DOHH2 (cell line): ENCODE data around the gene CPLANE2.

ENCODE experiments used
- H3F3A ChIP-seq: fragments of 200-600 bp; sonication (generic), shearing (Covaris generic); 2 replicates; pipeline ENCODE4 v1.6.0; 2016; ENCODE audit warnings: antibody characterized with exemption, mild to moderate bottlenecking; ENCODE audit not compliant: control insufficient read depth, insufficient read depth
- H3K27ac ChIP-seq: fragments of 200-600 bp; sonication (generic); 2 replicates; pipeline ENCODE4 v1.5.1; 2014; ENCODE audit warnings: low read depth, mild to moderate bottlenecking, low read length, moderate library complexity
- H3K27me3 ChIP-seq: fragments of 200-600 bp; sonication (generic); 2 replicates; pipeline ENCODE4 v1.6.1; 2014; ENCODE audit warnings: mild to moderate bottlenecking, low read length, mixed read lengths; ENCODE audit not compliant: control insufficient read depth
- H3K36me3 ChIP-seq: fragments of 200-600 bp; sonication (generic); 2 replicates; pipeline ENCODE4 v1.6.1; 2014; ENCODE audit warnings: mild to moderate bottlenecking, low read length, moderate library complexity, mixed read lengths; ENCODE audit not compliant: control insufficient read depth
- H3K4me1 ChIP-seq: fragments of 200-600 bp; sonication (generic); 2 replicates; pipeline ENCODE4 v1.6.1; 2014; ENCODE audit warnings: mild to moderate bottlenecking, low read length, mixed read lengths; ENCODE audit not compliant: control insufficient read depth
- H3K4me2 ChIP-seq: fragments of 200-600 bp; sonication (generic); 2 replicates; pipeline ENCODE4 v1.6.0; 2014; ENCODE audit warnings: mild to moderate bottlenecking, low read length, moderate library complexity
- H3K4me3 ChIP-seq: fragments of 200-600 bp; sonication (generic); 2 replicates; pipeline ENCODE4 v1.5.1; 2014; ENCODE audit warnings: mild to moderate bottlenecking, low read length, mixed read lengths
- H3K79me2 ChIP-seq: fragments of 200-600 bp; sonication (generic); 2 replicates; pipeline ENCODE4 v1.6.1; 2014; ENCODE audit warnings: mild to moderate bottlenecking, low read length, mixed read lengths; ENCODE audit not compliant: control insufficient read depth
- H3K9me2 ChIP-seq: fragments of 200-600 bp; sonication (generic); replicated peaks from 2 replicates; pipeline ENCODE4 v1.6.1; 2014; ENCODE audit warnings: mild to moderate bottlenecking, low read length, mixed read lengths; ENCODE audit not compliant: control insufficient read depth
- H3K9me3 ChIP-seq: fragments of 200-600 bp; sonication (generic); 2 replicates; pipeline ENCODE4 v1.6.1; 2014; ENCODE audit warnings: antibody characterized with exemption, low read length, mixed read lengths; ENCODE audit not compliant: control insufficient read depth, insufficient read depth
- H4K20me1 ChIP-seq: fragments of 200-600 bp; sonication (generic); 2 replicates; pipeline ENCODE4 v1.6.0; 2014; ENCODE audit warnings: low read depth, mild to moderate bottlenecking, antibody characterized with exemption, low read length, moderate library complexity; ENCODE audit not compliant: control insufficient read depth, insufficient read depth
- EZH2phosphoT487 ChIP-seq: fragments of 200-600 bp; sonication (generic); IDR thresholded peaks from 2 replicates; pipeline ENCODE4 v1.6.1; 2017; ENCODE audit warnings: borderline replicate concordance, mild to moderate bottlenecking, antibody characterized with exemption, low read length, moderate library complexity, mixed read lengths
- TF ChIP-seq, protein P1 (sequence below): fragments of 200-600 bp; sonication (generic); IDR thresholded peaks from one replicate; pipeline ENCODE4 v1.5.1; 2014; ENCODE audit warnings: antibody characterized with exemption, mild to moderate bottlenecking, low read depth, low read length; ENCODE audit not compliant: poor library complexity, severe bottlenecking

CPLANE2 gene

DNA sequence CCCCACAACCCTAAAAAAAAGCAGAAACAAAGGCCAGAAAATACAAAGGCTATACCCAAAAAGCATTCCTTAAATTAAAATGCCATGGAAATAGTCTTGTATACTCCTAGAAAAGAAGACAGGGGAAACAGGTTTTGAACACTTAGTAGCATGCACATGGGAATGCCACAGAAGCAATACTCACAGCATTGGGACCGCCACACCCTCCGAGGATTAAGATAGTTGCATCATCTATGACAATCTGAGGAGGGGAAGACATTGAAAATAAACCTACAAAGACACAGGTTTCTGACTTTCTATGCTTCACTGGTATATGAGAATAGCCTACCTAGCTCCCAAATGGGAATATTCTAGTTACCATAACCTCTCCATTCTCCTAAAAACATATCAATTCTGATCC is 15.9 kb upstream of the CPLANE2 start:
- H3K4me3 ChIP-seq: no peak overlapping the region
- no peaks in the 10 kb centered on the region for H4K20me1 ChIP-seq
- H3K9me2 ChIP-seq: no peaks in the 10 kb centered on the region
- H3K9me3 ChIP-seq: no peaks in the 10 kb centered on the region
- no peak for TF ChIP-seq EZH2phosphoT487
- TF ChIP-seq, protein P1, sequence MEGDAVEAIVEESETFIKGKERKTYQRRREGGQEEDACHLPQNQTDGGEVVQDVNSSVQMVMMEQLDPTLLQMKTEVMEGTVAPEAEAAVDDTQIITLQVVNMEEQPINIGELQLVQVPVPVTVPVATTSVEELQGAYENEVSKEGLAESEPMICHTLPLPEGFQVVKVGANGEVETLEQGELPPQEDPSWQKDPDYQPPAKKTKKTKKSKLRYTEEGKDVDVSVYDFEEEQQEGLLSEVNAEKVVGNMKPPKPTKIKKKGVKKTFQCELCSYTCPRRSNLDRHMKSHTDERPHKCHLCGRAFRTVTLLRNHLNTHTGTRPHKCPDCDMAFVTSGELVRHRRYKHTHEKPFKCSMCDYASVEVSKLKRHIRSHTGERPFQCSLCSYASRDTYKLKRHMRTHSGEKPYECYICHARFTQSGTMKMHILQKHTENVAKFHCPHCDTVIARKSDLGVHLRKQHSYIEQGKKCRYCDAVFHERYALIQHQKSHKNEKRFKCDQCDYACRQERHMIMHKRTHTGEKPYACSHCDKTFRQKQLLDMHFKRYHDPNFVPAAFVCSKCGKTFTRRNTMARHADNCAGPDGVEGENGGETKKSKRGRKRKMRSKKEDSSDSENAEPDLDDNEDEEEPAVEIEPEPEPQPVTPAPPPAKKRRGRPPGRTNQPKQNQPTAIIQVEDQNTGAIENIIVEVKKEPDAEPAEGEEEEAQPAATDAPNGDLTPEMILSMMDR: no peak
- peaks cover 8% of the 10 kb centered on the region; the same call in 1 of the 2 replicates for H3F3A ChIP-seq
- H3K27ac ChIP-seq: no peak overlapping the region
- H3K27me3 ChIP-seq: no peaks in the 10 kb centered on the region
- H3K4me1 ChIP-seq: peaks cover 16% of the 10 kb centered on the region
- peaks cover 69% of the 10 kb centered on the region for H3K36me3 ChIP-seq
- no peaks in the 10 kb centered on the region for H3K79me2 ChIP-seq
- H3K4me2 ChIP-seq: no peak overlapping the region

DNA sequence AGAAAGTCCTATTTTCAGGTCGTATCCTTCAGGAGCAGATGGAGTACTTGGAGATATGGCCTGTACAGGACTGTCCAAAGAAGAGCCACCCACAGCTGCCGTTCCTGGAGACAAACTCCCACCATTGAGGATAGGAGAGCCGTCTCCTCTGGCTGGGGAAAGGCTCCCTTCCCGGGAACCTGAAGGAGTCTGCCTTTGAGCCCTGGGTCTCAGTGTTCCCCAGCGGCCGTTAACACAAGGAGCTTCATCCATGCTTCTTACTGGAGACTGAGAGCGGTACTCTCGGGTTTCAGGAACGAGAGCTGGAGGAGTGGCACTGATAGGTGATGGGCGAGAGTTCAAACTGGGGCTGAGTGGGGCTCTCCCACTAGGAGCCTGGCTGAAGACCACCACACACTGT is 14.4 kb upstream of the CPLANE2 start:
- Histone ChIP-seq H3K9me2 (no peaks in the 10 kb centered on the region), H3K27me3 (no peaks in the 10 kb centered on the region), H3K4me2 (no peak overlapping the region), H3K79me2 (no peaks in the 10 kb centered on the region), H3K36me3 (peaks cover 75% of the 10 kb centered on the region), H3F3A (peaks cover 8% of the 10 kb centered on the region; the same call in 1 of the 2 replicates), H3K27ac (no peak overlapping the region), H3K4me3 (no peak overlapping the region), H3K9me3 (no peaks in the 10 kb centered on the region), H3K4me1 (peaks cover 16% of the 10 kb centered on the region), H4K20me1 (no peaks in the 10 kb centered on the region)
- no peak for TF ChIP-seq EZH2phosphoT487
- TF ChIP-seq, protein P1: no peak

DNA sequence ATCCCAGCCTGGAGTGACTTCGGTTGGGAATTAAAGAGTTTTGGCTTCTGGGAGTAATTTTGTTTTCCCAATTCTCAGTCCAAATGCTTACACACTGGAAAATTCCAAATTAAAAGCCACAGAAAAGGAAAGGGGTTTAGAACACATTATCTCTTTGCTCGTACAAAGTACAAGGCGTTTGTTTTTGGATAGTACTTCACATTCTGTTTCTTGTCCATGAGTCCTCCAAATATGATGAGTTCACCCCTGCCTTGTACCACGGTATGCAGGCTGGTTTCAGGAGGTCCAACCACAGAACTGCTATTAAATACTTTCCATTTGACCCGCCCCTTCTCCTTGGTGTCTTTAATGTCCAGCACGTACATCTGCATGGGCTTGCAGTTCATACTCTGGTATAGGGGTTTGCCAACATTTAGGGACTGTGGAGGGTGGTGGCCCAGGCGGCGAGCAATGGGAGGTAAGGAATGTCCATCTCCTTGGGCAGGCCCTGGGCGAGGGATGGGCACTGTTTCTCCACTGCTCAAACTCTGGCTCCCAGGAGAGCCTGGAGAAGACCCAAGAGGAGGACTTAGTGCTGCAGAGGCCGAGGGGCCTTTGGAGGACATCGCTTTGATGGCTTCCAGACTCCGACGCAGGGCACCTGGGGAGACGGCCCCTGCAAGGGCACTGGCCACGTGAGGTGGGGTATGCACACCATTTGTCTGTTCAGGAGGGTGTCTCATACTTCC is 13.7 kb upstream of the CPLANE2 start:
- no peaks in the 10 kb centered on the region for H3K9me2 ChIP-seq
- no peak overlapping the region for H3K4me3 ChIP-seq
- no peaks in the 10 kb centered on the region for H3K79me2 ChIP-seq
- H4K20me1 ChIP-seq: no peaks in the 10 kb centered on the region
- H3K36me3 ChIP-seq: peaks cover 68% of the 10 kb centered on the region
- no peak overlapping the region for H3K4me2 ChIP-seq
- H3F3A ChIP-seq: peaks cover 8% of the 10 kb centered on the region; the same call in 1 of the 2 replicates
- H3K4me1 ChIP-seq: peaks cover 16% of the 10 kb centered on the region
- no peak overlapping the region for H3K27ac ChIP-seq
- no peaks in the 10 kb centered on the region for H3K9me3 ChIP-seq
- H3K27me3 ChIP-seq: no peaks in the 10 kb centered on the region
- no peak for TF ChIP-seq EZH2phosphoT487
- TF ChIP-seq, protein P1: no peak
